Spleen (tissue), 7 donors: ENCODE results near the gene CNN1.

Experiments used
- CTCF ChIP-seq, 11 experiments: fragments of 200-600 bp in 7 of 11; fragments of 450-650 bp in 4 of 11; sonication (generic) in 4 of 11; IDR thresholded peaks in 8 of 11; conservative IDR thresholded peaks in 3 of 11; 1 replicate in 7 of 11; 2 replicates in 4 of 11; pipeline versions ENCODE4 v1.4.0 to v1.8.0; 2016 to 2021; ENCODE audit warnings: antibody characterized with exemption in 11 of 11, inconsistent platforms in 4 of 11, mild to moderate bottlenecking in 1 of 11
- POLR2A ChIP-seq, 3 donors: fragments of 450-650 bp; IDR thresholded peaks; one replicate each; pipeline ENCODE4 v1.5.1; 2017; ENCODE audit warnings: antibody characterized with exemption in 3 of 3, mild to moderate bottlenecking in 1 of 3
- POLR2AphosphoS5 ChIP-seq, 3 donors: sonication (generic); formaldehyde crosslinking; IDR thresholded peaks; one replicate each; pipeline ENCODE4 v1.5.1; 2017; ENCODE audit warnings: antibody characterized with exemption in 3 of 3
- donor health status: DM: no; HTN: no; CAD: no; lungs with moderate emphysema.
- donor health status: DM: no; HTN: no; CAD: no.
- donor health status: DM: no; HTN: no; CAD: no.

GRCh38 chr19:11578258-11579142, 39.8 kb downstream of the CNN1 start:
- TF ChIP-seq CTCF (IDR thresholded peaks at IDR 0.05 in 8 of 11, conservative IDR thresholded peaks at IDR 0.05 in 3 of 11) = no peak
- TF ChIP-seq POLR2A (IDR thresholded peaks at IDR 0.05) = no peak
- TF ChIP-seq POLR2AphosphoS5 (IDR thresholded peaks at IDR 0.05) = peak; percentile 54 to 76 (median 69)
